Uterus (tissue), 4 donors: ENCODE measurements around the gene SHISA4. TPM values are rescaled to one million over a fixed set of nuclear protein-coding genes. Genes with fewer than 3 reads are reported as not detected.
A peak's percentile ranks its signal among the peaks of the same experiment; 100 is the strongest.

Experiments
- DNase-seq, 2 donors: peaks; one replicate each; pipeline ENCODE4 v3.0.0-alpha.2; 2019 to 2020
- H3K27ac ChIP-seq, 2 donors: fragments of 200-600 bp; sonication (generic); 1 replicate in 1 of 2; 2 replicates in 1 of 2; pipeline ENCODE4 v1.5.1; 2016 to 2018
- H3K27me3 ChIP-seq, 2 donors: fragments of 200-600 bp; sonication (generic); one replicate each; pipeline ENCODE4 v1.5.1; 2018 to 2019; ENCODE audit warnings: control low read depth in 1 of 2
- H3K36me3 ChIP-seq, 2 donors: fragments of 200-600 bp; sonication (generic); one replicate each; pipeline ENCODE4 v1.5.1; 2019; ENCODE audit warnings: control low read depth in 1 of 2
- H3K4me1 ChIP-seq, 2 donors: fragments of 200-600 bp; sonication (generic); one replicate each; pipeline ENCODE4 v1.5.1; 2018 to 2019; ENCODE audit warnings: control low read depth in 1 of 2
- H3K4me3 ChIP-seq, 2 donors: fragments of 200-600 bp; sonication (generic); 1 replicate in 1 of 2; 2 replicates in 1 of 2; pipeline ENCODE4 v1.5.1; 2018 to 2019; ENCODE audit warnings: mild to moderate bottlenecking in 1 of 2
- H3K9me3 ChIP-seq, 2 donors: fragments of 200-600 bp; sonication (generic); one replicate each; pipeline ENCODE4 v1.5.1; 2019; ENCODE audit warnings: control low read depth in 1 of 2
- CTCF ChIP-seq, 4 experiments: fragments of 200-600 bp in 2 of 4; fragments of 450-650 bp in 2 of 4; sonication (generic) in 2 of 4; IDR thresholded peaks; one replicate each; pipeline ENCODE4 v1.5.1; 2016 to 2019; ENCODE audit warnings: antibody characterized with exemption in 4 of 4, mild to moderate bottlenecking in 2 of 4, moderate library complexity in 1 of 4
- POLR2A ChIP-seq, 2 donors: fragments of 450-650 bp; IDR thresholded peaks; one replicate each; pipeline ENCODE4 v1.6.1; 2016; ENCODE audit warnings: antibody characterized with exemption in 2 of 2, mild to moderate bottlenecking in 1 of 2, moderate library complexity in 1 of 2
- intact Hi-C: fragments of 100-400 bp; cut with DNase I; formaldehyde crosslinking; loops from one replicate; pipeline ENCODE4 v1.15.1; 2023; ENCODE audit warnings: low total_unique reads
- total RNA-seq, 4 donors: library from RNA; depleted of rRNA in 3 of 4; stranded (reverse); fragments of >200 nt in 3 of 4; gene quantifications; one replicate each; pipeline versions ENCODE4 v1.1.0 to v1.2.4, GENCODE V29; 2014 to 2023
- donor health status: DM: yes; HTN: yes; CAD: no.

Gene SHISA4
- total RNA-seq, 4 donors from 2014 or later, result 2.1 to 52.8 (median 12.0) TPM

GRCh38 chr1:201882665-201883132 lies 6.0 kb upstream of the SHISA4 start:
- no peaks in the 10 kb centered on the region for H3K36me3 ChIP-seq
- no peaks in the 10 kb centered on the region for H3K27me3 ChIP-seq
- H3K9me3 ChIP-seq, result no peaks in the 10 kb centered on the region
- no peaks in the 10 kb centered on the region for H3K4me1 ChIP-seq
- no peak overlapping the region for H3K27ac ChIP-seq
- peak in 1 of 2 donors; percentile 25 for DNase-seq
- H3K4me3 ChIP-seq, result no peak overlapping the region
- intact Hi-C loops, result no loop called here
- TF ChIP-seq POLR2A (IDR thresholded peaks at IDR 0.05), result no peak
- no peak for TF ChIP-seq CTCF (IDR thresholded peaks at IDR 0.05)

GRCh38 chr1:201883266-201883665 lies 5.4 kb upstream of the SHISA4 start:
- TF ChIP-seq CTCF (IDR thresholded peaks at IDR 0.05) (no peak), POLR2A (IDR thresholded peaks at IDR 0.05) (no peak)
- intact Hi-C loops, result no loop called here
- peak in 1 of 2 donors; percentile 11 for DNase-seq
- no peaks in the 10 kb centered on the region for H3K27me3 ChIP-seq
- no peaks in the 10 kb centered on the region for H3K4me1 ChIP-seq
- H3K4me3 ChIP-seq, result no peak overlapping the region
- H3K27ac ChIP-seq, result no peak overlapping the region
- H3K9me3 ChIP-seq, result no peaks in the 10 kb centered on the region
- no peaks in the 10 kb centered on the region for H3K36me3 ChIP-seq

- DNase-seq, result peak in 1 of 2 donors; percentile 16
- TF ChIP-seq POLR2A (IDR thresholded peaks at IDR 0.05), result no peak
- no peak for TF ChIP-seq CTCF (IDR thresholded peaks at IDR 0.05)
- intact Hi-C loops, result no loop called here
- Histone ChIP-seq H3K27ac (no peak overlapping the region), H3K27me3 (no peaks in the 10 kb centered on the region), H3K9me3 (no peaks in the 10 kb centered on the region), H3K4me1 (no peaks in the 10 kb centered on the region), H3K4me3 (no peak overlapping the region), H3K36me3 (no peaks in the 10 kb centered on the region)
These were observed 4.9 kb upstream of the SHISA4 start for GRCh38 chr1:201883786-201884185.

- Histone ChIP-seq H3K4me3 (no peak overlapping the region), H3K36me3 (no peaks in the 10 kb centered on the region), H3K27me3 (no peaks in the 10 kb centered on the region), H3K9me3 (no peaks in the 10 kb centered on the region), H3K4me1 (peaks cover 0 to 3% of the 10 kb centered on the region in 2 donors), H3K27ac (no peak overlapping the region)
- no peak for DNase-seq
- TF ChIP-seq CTCF (IDR thresholded peaks at IDR 0.05), result no peak
- no peak for TF ChIP-seq POLR2A (IDR thresholded peaks at IDR 0.05)
- intact Hi-C loops, result no loop called here
These were observed 4.3 kb upstream of the SHISA4 start for GRCh38 chr1:201884425-201884824.

GRCh38 chr1:201885531-201886075 lies 3.1 kb upstream of the SHISA4 start:
- no peaks in the 10 kb centered on the region for H3K9me3 ChIP-seq
- H3K27me3 ChIP-seq, result no peaks in the 10 kb centered on the region
- TF ChIP-seq CTCF (IDR thresholded peaks at IDR 0.05) (no peak), POLR2A (IDR thresholded peaks at IDR 0.05) (no peak)
- no peak overlapping the region for H3K4me3 ChIP-seq
- H3K4me1 ChIP-seq, result peaks cover 3 to 8% of the 10 kb centered on the region in 2 donors
- no peaks in the 10 kb centered on the region for H3K36me3 ChIP-seq
- H3K27ac ChIP-seq, result no peak overlapping the region
- intact Hi-C loops, result no loop called here
- DNase-seq, result peak in 1 of 2 donors; percentile 14
